Measurements from ENCODE around the gene OR10H4. TPM values are rescaled to one million over a fixed set of nuclear protein-coding genes. Genes with fewer than 3 reads are reported as not detected.

OR10H4 gene
- polyA plus RNA-seq, 1 donor from 2014 or later = not detected

DNA sequence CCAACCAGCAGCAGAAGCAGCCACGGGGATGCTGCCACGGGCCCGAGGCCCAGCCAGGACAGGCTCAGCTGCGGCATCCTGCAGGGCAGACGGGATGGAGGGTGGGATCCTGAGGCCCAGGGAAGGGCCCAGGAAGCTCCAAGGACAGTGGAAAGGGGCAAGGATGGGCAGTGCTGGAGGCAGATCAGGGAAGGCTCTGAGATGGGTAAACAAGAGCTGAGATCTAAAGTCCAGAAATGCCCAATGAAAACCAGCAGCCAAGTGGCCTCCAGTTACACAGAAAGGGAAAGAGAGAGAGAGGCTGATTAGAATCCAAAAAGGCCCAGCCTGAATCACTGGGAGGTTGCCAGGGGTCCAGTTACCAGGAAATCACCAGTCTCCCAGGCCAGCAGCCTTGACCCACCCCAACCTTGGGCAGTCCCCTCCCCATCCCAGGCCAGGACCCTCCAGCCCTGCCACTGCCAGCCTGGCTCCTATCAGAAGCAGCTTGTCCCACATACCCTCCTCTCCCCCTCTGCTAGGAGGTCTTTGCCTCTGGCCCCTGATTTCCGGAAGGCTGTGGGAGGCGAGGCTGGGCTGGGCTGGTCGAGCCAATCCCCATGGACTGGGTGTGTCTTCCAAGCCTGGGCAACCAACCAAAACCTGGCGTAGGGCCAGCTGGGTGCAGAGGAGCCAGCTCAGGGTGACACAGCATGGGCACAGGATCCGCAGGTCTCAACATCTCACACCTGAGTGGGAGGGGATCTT, 14.3 kb upstream of the OR10H4 start, which contains the start of gene CYP4F11:
TSS of gene CYP4F11 (minus strand) at position 198 of the 747 bp plus-strand sequence. CDS start at position 77, 121 bp downstream.
- Histone ChIP-seq H3K27me3 (ENCODE audit: insufficient read depth, low read depth, low read length) (no peaks in the 10 kb centered on the region), H3K4me3 (ENCODE audit: low read length) (no peak within 1 kb of the TSS), H3K27ac (ENCODE audit: low read length) (no peak within 1 kb of the TSS), H3K9ac (ENCODE audit: low read length) (no peak within 1 kb of the TSS), H4K20me1 (ENCODE audit: insufficient read depth) (no peaks in the 10 kb centered on the region), H2AFZ (ENCODE audit: low read depth, low read length) (no peak within 1 kb of the TSS), H3K36me3 (ENCODE audit: insufficient read depth, low read length) (no peaks in the 10 kb centered on the region), H3K9me3 (ENCODE audit: low read length) (peaks cover 12% of the 10 kb centered on the region), H3K9me2 (ENCODE audit: insufficient read depth, low read length) (no peaks in the 10 kb centered on the region), H3F3A (ENCODE audit: insufficient read depth, low read length, poor library complexity, severe bottlenecking) (no peaks in the 10 kb centered on the region), H3K79me2 (replicated peaks; ENCODE audit: insufficient read depth, low read length) (no peaks in the 10 kb centered on the region), H3K4me2 (ENCODE audit: low read length) (no peak within 1 kb of the TSS)
- TF ChIP-seq EP300 (conservative IDR thresholded peaks at IDR 0.05; ENCODE audit: poor library complexity, severe bottlenecking) = no peak
- TF ChIP-seq, protein P1, sequence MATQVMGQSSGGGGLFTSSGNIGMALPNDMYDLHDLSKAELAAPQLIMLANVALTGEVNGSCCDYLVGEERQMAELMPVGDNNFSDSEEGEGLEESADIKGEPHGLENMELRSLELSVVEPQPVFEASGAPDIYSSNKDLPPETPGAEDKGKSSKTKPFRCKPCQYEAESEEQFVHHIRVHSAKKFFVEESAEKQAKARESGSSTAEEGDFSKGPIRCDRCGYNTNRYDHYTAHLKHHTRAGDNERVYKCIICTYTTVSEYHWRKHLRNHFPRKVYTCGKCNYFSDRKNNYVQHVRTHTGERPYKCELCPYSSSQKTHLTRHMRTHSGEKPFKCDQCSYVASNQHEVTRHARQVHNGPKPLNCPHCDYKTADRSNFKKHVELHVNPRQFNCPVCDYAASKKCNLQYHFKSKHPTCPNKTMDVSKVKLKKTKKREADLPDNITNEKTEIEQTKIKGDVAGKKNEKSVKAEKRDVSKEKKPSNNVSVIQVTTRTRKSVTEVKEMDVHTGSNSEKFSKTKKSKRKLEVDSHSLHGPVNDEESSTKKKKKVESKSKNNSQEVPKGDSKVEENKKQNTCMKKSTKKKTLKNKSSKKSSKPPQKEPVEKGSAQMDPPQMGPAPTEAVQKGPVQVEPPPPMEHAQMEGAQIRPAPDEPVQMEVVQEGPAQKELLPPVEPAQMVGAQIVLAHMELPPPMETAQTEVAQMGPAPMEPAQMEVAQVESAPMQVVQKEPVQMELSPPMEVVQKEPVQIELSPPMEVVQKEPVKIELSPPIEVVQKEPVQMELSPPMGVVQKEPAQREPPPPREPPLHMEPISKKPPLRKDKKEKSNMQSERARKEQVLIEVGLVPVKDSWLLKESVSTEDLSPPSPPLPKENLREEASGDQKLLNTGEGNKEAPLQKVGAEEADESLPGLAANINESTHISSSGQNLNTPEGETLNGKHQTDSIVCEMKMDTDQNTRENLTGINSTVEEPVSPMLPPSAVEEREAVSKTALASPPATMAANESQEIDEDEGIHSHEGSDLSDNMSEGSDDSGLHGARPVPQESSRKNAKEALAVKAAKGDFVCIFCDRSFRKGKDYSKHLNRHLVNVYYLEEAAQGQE (IDR thresholded peaks at IDR 0.05; ENCODE audit: borderline replicate concordance) = no peak
- TF ChIP-seq RAD21 (conservative IDR thresholded peaks at IDR 0.05) = no peak

DNA sequence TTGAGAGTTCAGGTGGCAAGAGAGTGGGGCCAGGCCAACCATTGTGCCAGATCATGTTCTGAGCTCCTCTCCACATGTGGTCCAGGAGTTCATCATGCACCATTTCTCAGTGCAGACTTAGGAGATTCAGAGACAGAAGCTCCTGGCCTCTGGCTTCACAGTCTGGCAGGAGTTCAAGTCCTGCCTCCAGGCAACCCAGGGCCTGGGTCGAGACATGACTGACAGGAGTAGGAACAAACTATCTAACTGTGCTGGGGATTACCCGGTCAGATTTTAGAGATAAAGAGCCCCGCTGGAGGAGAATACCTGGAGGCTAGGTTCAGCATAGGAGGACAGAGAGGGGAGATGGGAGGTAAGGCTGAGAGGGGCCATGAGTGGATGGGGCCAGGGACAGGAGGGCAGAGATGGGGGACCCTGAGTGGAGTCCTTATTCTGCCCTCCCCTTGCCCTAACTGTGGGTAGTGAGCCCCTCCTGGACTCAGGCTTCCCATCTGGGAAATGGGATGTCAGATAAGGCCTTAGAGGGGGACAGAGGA, 13.6 kb upstream of the OR10H4 start:
- Histone ChIP-seq H3K27me3 (ENCODE audit: insufficient read depth, low read depth, low read length) (no peaks in the 10 kb centered on the region), H4K20me1 (ENCODE audit: insufficient read depth) (no peaks in the 10 kb centered on the region), H3K27ac (ENCODE audit: low read length) (no peak overlapping the region), H3K36me3 (ENCODE audit: insufficient read depth, low read length) (no peaks in the 10 kb centered on the region), H3K9me2 (ENCODE audit: insufficient read depth, low read length) (no peaks in the 10 kb centered on the region), H3K4me2 (ENCODE audit: low read length) (no peak overlapping the region), H3K4me3 (ENCODE audit: low read length) (no peak overlapping the region), H3K79me2 (replicated peaks; ENCODE audit: insufficient read depth, low read length) (no peaks in the 10 kb centered on the region), H2AFZ (ENCODE audit: low read depth, low read length) (no peak overlapping the region), H3F3A (ENCODE audit: insufficient read depth, low read length, poor library complexity, severe bottlenecking) (no peaks in the 10 kb centered on the region), H3K9ac (ENCODE audit: low read length) (no peak overlapping the region), H3K9me3 (ENCODE audit: low read length) (peaks cover 12% of the 10 kb centered on the region)
- TF ChIP-seq SMC3 (conservative IDR thresholded peaks at IDR 0.05; ENCODE audit: poor library complexity) (no peak), RAD21 (conservative IDR thresholded peaks at IDR 0.05) (no peak), TAF1 (IDR thresholded peaks at IDR 0.05; ENCODE audit: low read depth) (no peak), CTCF (IDR thresholded peaks at IDR 0.05; ENCODE audit: poor library complexity, severe bottlenecking) (no peak), POLR2AphosphoS5 (IDR thresholded peaks at IDR 0.05) (no peak), EP300 (conservative IDR thresholded peaks at IDR 0.05; ENCODE audit: poor library complexity, severe bottlenecking) (no peak), EZH2 (IDR thresholded peaks at IDR 0.05; ENCODE audit: borderline replicate concordance, insufficient read depth, low read length, poor library complexity, severe bottlenecking) (no peak), MXI1 (conservative IDR thresholded peaks at IDR 0.05; ENCODE audit: poor library complexity, severe bottlenecking) (no peak)
- TF ChIP-seq, protein P1 (IDR thresholded peaks at IDR 0.05; ENCODE audit: borderline replicate concordance) = no peak
